ENCODE measurements around the gene SQSTM1.
"Not testable (repeated sequence)": the region's sequence is repeated elsewhere in the genome, so short reads cannot be mapped to it uniquely, and the experiment has no call there.

The SQSTM1 gene

GRCh38 chr5:179827680-179828079 is 7.0 kb downstream of the SQSTM1 start:
- DNase-seq, result no peak

- no peak for DNase-seq
Observed at GRCh38 chr5:179828756-179829421, 8.2 kb downstream of the SQSTM1 start.

- no peak for DNase-seq
Observed at GRCh38 chr5:179829732-179830435, 9.2 kb downstream of the SQSTM1 start.

GRCh38 chr5:179830818-179831468 is 10.2 kb downstream of the SQSTM1 start:
- DNase-seq, result no peak

- DNase-seq, result no peak
Observed at GRCh38 chr5:179832039-179832745, 11.5 kb downstream of the SQSTM1 start.

GRCh38 chr5:179833056-179833708 is 12.5 kb downstream of the SQSTM1 start:
- DNase-seq, result no peak

GRCh38 chr5:179833709-179834070 is 13.0 kb downstream of the SQSTM1 start:
- DNase-seq, result no peak

- DNase-seq, result no peak
Observed at GRCh38 chr5:179834120-179834519, 13.4 kb downstream of the SQSTM1 start.

GRCh38 chr5:179834871-179835270 is 14.2 kb downstream of the SQSTM1 start:
- DNase-seq, result not testable (repeated sequence)

- DNase-seq, result no peak
Observed at GRCh38 chr5:179836225-179837019, 15.7 kb downstream of the SQSTM1 start.

- no peak for DNase-seq
Observed at GRCh38 chr5:179837076-179838011, 16.6 kb downstream of the SQSTM1 start.

- no peak for DNase-seq
Observed at GRCh38 chr5:179839328-179840256, 18.9 kb downstream of the SQSTM1 start.

GRCh38 chr5:179840321-179840720 is 19.6 kb downstream of the SQSTM1 start:
- no peak for DNase-seq

GRCh38 chr5:179840766-179841165 is 20.1 kb downstream of the SQSTM1 start:
- DNase-seq, result no peak

- no peak for DNase-seq
Observed at GRCh38 chr5:179841621-179842020, 20.9 kb downstream of the SQSTM1 start.

- no peak for DNase-seq
Observed at GRCh38 chr5:179852993-179853547, 32.4 kb downstream of the SQSTM1 start.

- DNase-seq, result no peak
Observed at GRCh38 chr5:179854356-179854755, 33.7 kb downstream of the SQSTM1 start.

GRCh38 chr5:179858241-179858585 is 37.5 kb downstream of the SQSTM1 start:
- DNase-seq, result no peak
